ENCODE measurements around the gene PLD3.
"Not testable (repeated sequence)": the region's sequence is repeated elsewhere in the genome, so short reads cannot be mapped to it uniquely, and the experiment has no call there.

Gene PLD3

DNA sequence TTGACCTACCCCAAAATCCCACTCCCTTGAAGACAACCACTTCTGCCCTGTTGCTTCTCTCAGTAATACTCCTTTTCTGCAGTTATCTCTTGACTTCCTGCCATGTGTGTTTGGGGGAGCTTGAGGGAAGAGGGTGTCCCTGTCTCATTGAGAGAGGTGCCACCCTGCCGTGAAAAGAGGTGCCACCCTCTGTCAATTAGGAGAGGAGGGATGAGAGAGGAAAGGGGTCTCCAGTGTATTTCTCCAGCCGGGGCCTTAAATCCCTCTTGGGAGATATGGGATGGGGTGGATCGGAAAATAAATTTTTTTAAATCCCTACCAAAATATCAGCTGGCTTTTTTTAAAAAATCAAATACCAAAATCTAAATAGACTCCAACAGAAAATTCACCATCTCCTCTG lies 16.5 kb downstream of the PLD3 start:
- DNase-seq (ENCODE audit: low read depth), result no peak

DNA sequence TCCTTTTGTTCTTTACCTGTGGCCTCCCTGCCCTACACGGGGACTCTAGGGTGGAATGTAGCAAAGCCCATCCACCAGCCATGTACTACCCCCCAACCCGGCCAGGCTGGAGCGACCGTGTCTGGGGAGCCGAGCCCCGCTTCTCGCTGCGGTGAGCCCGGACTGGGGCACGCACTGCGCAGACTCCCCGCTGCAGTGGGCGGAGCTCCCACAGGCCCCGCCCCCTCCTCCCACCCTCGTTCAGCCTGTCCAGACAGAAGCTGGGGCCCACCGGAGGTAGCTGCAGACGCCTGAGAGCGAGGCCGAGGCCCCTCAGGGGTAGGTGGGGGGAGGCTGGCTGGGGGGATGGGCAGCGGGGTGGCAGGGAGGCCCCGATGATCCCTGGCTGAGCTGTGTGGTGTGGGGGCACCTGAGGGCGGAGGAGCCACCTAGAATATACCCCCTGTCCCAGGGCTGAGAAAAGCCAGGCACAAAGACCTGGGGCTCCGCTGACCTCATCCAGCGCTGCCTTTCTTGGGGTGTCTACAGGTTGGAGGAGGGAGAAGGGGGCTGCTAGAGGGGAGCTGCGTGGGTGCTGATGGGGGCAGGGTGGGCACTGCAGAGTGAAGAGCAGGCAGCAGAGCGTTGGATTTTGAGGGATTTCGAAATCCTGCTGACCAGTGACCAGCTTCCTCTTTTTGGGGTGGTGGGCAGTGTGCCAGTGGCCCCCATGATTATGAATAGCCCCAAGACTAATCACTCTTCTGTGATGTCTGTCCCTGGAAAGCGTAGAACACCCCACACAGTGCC lies 17.3 kb downstream of the PLD3 start:
- no peak for DNase-seq (ENCODE audit: low read depth)

DNA sequence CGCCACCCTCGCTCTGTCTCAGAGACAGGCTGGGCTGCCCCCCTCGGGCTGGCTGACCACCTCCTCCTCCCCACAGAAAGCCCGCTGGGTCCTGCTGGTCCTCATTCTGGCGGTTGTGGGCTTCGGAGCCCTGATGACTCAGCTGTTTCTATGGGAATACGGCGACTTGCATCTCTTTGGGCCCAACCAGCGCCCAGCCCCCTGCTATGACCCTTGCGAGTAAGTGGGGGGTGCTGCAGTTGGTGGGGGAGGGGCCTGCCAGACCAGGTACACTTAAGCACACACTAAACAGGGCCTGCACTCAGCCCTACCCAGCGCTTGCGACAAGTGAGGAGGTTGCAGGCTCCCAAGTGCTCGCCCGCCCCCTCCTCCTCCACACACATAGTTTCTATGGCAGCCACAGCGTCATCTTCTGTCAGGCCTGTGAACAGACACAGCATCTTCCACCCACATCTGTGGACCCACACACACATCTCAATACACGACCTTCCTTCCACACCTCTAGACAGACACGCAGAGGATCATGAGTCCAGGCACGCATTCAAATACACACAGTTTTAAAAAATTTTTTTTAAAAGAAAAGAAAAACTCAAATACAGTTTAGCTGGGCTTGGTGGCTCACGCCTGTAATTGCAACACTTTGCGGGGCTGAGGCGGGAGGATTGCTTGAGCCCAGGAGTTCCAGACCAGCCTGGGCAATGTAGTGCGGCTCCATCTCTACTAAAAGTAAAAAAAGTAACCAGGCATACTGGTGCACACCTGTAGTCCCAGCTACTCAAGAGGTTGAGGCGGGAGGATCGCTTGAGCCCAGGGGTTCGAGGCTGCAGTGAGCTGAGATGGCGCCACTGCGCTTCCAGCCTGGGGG lies 18.4 kb downstream of the PLD3 start:
- no peak for DNase-seq (ENCODE audit: low read depth)

DNA sequence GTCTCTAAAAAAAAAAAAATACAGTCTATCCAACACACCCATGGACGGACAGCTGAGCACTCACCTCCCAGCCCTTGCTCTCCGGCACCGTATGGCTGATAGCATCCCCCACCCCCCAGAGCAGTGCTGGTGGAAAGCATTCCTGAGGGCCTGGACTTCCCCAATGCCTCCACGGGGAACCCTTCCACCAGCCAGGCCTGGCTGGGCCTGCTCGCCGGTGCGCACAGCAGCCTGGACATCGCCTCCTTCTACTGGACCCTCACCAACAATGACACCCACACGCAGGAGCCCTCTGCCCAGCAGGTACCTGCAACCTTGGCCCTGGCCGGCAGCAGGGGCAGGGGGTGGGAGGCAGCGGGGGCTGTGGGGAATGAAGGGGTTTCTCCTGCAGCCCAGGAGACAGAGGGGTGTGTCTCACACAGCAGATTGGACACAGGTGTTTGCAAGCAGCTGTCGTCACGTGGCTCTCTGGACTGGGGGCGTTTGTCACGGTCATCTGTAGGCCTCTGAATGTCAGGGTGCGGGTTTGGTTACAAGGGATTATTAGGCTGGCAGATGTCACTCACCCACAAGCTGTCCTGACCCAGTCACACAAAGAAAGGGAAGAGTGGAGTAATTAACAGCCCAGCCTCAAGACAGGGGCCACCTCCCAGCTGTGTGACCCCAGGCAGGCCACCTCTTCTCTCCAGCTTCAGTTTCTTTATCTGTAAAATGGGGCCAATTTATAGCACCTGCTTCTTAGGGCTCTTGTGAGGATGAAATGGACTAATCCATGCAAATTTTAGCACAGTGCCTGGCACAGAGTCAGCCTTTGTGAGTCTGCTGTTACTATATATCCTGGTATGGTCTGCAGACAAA lies 19.3 kb downstream of the PLD3 start:
- no peak for DNase-seq (ENCODE audit: low read depth)

DNA sequence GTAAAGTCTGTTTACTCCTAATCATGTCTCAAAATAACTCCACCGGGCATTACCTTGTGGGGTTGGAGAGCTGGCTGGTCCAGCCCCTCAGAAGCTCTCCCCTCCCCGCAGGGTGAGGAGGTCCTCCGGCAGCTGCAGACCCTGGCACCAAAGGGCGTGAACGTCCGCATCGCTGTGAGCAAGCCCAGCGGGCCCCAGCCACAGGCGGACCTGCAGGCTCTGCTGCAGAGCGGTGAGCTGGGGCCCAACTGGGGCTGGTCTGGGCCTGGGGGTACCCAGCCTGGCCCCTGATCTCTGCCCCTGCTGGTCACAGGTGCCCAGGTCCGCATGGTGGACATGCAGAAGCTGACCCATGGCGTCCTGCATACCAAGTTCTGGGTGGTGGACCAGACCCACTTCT lies 21.3 kb downstream of the PLD3 start:
- no peak for DNase-seq (ENCODE audit: low read depth)

DNA sequence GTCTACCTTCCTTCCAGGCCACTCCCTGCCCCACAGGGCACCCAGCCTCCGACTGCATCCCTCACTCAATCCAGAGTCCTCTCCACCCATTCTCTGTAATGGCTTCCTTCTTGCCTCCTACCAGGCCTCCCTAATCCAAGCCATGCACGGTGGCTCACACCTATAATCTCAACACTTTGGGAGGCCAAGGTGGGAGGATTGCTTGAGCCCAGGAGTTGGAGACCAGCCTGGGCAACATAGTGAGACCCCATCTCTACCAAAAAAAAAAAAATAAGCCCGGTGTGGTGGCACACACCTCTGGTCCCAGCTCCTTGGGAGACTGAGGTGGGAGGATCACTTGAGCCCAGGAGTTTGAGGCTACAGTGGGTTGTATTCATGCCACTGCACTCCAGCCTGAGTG lies 21.8 kb downstream of the PLD3 start:
- not testable (repeated sequence) for DNase-seq (ENCODE audit: low read depth)

DNA sequence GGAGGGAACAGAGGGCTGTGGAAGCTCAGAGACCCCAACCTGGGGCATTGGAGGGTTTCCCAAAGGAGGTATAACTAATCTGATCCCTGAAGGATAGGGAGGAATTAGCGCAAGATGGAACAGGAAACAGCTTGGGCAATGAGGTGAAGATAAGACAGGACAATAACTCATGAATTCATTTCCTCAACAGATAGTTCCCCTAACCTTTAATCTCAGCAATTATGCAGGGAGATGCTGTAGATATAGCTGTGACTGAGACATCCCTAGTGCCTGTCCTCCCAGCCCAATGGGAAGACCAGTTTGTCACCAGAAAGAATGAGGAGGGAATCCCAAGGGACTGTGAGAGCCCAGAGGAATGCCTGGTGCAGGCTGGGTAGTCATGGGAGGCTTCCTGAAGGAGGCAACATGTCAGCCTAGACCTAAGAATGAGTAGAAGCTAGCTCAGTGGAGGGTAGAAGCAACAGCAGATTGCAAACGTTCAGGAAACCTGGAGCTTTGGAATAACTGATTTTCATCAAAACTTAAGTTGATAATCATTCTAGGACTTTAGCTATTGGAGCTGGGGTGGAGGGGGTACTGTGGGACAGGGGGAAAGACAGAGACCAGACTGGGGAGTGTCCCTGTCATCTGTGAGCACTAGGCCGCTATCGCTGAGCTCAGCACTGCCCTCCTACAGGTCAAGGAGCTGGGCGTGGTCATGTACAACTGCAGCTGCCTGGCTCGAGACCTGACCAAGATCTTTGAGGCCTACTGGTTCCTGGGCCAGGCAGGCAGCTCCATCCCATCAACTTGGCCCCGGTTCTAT lies 22.7 kb downstream of the PLD3 start:
- DNase-seq (ENCODE audit: low read depth), result no peak

DNA sequence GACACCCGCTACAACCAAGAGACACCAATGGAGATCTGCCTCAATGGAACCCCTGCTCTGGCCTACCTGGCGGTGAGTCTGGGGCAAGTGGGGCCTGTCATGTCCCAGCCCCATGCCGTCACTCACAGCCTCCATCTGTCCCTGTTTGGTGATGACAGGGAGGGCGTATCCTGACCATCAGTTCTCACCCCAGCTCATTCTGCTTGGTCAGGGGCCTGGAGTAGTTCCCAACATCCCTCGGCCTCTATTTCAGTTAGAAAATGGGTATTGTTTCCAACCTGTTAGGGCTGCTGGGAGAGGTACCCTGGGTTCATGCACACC lies 23.3 kb downstream of the PLD3 start:
- no peak for DNase-seq (ENCODE audit: low read depth)

DNA sequence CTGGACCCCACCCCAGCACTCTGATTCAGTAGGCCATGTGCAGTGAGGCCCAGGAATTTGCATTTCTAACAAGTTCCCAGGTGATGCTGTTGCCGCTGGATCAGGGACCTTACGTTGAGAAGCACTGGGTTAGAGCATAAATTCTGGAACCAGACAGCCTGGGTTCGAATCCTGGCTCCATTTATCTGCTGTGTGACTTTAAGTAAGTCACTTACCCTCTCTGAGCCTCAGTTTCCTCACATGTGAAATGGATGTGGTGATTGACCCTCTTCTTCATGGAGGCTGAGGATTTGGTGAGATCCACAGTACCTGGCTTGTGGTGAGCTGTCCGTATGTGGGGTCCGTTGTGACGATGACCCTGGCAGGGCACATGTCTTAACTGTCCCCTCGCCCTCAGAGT lies 25.6 kb downstream of the PLD3 start:
- no peak for DNase-seq (ENCODE audit: low read depth)

DNA sequence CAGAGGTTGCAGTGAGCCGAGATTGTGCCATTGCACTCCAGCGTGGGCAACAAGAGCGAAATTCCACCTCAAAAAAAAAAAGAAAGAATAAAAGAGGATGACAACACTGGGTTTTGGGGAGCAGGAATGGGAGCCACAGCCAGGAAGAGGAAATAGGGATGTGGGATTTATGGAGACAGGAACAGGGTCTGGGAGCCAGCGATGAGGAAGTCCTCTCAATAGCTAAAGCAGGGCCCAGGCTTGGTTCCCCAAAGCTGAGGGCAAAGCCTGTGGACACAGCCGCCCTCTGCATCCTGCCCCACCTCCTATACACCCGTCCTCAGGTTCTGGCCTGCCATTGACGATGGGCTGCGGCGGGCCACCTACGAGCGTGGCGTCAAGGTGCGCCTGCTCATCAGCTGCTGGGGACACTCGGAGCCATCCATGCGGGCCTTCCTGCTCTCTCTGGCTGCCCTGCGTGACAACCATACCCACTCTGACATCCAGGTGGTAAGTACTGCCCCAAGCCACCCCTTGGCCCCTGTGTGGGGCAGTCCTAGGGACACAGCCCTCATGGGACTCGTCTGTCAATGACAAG lies 27.9 kb downstream of the PLD3 start:
- no peak for DNase-seq (ENCODE audit: low read depth)

DNA sequence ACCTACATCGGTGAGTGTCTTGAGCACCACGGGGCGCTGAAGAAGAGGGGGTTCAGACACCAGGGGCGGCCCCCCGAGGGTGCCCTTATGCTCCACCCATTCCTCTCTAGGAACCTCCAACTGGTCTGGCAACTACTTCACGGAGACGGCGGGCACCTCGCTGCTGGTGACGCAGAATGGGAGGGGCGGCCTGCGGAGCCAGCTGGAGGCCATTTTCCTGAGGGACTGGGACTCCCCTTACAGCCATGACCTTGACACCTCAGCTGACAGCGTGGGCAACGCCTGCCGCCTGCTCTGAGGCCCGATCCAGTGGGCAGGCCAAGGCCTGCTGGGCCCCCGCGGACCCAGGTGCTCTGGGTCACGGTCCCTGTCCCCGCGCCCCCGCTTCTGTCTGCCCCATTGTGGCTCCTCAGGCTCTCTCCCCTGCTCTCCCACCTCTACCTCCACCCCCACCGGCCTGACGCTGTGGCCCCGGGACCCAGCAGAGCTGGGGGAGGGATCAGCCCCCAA lies 29.4 kb downstream of the PLD3 start:
- DNase-seq (ENCODE audit: low read depth), result no peak

DNA sequence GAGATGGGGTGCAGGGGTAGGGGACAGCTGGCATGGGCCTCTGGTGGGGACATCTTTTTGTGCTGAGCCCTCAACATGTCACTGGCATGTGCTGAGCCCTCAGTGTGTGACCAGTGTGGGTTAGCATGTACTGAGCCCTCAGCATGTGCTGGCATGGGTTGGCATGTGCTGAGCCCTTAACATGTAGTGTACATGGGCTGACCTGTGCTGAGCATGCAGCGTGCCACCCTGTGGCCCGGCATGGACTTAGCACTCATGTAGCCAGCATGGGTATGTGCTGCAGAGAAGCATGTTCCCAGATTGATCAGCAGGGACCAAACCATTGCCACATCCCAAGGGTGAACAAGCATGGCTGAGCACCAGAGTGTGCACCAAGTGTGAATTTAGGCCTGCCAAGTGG lies 30.0 kb downstream of the PLD3 start:
- DNase-seq (ENCODE audit: low read depth), result no peak

DNA sequence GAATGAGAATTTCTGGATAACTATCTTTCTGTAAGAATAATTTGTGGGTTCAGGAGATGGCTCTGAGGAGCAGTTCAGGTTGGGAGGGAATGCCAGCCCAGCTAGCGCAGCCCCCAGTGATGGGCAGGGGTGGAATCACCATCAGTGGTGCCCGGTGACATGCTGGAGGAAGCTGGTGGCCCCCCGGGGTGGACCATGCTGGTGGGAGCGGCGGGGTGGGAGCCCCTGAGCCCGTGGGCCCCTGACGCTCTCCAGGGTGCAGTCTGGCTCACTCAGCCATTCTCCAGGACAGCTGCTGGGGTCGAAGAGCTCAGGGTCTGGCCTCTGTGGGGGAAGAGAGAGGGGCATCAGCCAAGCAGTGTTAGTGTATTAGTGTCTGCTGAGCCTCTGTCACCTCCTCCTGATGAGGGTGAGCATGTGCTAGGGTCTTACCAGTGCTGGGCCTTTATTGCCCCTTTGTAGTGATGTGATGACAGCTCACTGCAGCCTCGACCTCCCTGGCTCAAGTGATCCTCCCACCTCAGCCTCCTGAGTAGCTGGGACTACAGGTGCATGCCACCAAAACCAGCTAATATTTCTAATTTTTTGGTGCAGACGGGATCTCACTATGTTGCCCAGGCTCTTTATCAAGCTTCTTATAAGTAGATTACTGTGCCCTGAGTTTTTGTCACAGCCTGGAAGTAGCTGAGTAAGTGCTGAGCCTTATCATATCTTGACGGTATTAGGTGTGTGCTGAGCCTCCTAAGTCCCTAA lies 31.1 kb downstream of the PLD3 start:
- no peak for DNase-seq (ENCODE audit: low read depth)

DNA sequence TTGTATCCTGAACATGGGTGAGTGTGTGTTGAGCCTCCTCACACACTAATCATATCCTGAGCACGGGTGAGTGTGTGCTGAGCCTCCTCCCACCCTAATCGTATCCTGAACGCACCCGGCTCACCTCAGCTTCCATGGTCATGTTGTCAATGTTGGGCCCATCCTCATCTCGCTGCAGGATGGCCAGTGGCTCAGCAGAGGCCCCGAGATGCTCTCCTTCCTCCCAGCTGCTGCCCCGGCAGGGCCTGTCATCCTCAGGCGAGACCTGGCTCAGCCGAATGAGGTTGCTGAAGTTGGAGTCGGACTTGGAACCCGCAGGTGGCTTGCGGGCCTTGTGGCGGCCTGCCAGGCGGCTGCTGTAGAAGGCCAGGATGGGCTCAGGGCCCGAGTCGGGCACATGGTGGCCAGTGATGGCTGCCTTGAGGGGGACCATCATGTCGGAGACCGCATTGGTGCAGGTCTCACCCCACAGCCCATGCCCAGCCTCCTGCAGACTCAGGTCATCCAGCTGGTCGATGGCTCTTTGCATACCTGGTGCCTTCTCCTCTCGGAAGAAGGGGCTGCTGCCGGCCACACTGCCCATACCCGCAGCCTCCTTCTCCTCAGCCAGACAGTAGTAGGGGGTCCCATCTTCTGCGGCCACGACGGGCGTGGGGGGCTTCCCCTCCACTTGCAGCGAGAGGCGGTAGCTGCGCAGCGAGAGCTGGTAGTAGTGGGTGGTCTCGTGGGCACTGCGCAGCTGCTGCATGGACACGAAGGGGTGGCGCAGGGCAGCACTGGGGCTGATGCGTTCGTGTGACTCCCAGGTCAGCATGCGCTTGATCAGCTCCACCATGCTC lies 31.9 kb downstream of the PLD3 start:
- DNase-seq (ENCODE audit: low read depth), result no peak

DNA sequence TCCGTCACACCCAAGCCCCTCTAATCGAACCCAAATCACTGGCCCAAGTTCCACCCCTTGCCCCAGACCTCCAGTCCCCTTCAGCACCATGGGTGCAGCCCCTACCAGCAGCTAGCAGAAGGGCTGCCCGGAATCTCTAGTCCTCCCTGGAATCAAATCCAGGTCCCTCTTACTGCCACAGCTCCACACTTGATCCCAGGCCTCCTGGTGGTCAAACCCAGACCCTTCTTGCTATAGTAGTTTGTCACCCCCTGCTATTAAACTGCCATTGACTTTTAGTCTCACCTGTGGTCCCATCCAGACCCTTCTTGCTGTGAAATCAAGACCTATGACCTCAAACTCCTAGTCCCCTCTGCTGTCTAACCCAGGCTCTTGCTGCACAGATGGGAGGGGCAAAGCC lies 32.8 kb downstream of the PLD3 start:
- no peak for DNase-seq (ENCODE audit: low read depth)

DNA sequence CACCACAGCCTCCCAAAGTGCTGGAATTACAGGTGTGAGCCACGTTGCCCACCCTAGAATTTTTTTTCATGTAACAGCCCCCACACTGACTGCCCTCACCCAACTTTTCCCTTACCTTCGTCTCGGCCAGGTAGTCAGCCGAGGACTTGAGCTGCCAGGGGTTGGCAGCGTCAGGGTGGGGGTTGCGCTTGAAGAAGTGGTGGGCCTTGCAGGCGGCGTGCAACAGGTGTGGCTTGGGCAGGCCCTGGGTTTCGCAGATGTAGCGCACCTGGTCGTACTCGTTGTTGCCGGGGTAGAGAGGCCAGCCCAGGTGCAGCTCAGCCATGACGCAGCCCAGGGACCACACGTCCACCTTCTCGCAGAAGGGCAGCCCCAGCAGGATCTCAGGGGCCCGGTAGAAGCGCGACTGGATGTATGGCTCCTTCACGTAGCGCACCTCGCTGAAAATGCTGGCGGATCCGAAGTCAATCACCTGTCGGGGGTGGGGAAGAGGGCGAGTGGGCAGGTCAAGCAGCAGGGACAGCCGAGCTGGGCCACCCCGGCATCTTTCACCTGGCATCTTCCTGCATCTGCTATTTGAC lies 35.3 kb downstream of the PLD3 start:
- no peak for DNase-seq (ENCODE audit: low read depth)

DNA sequence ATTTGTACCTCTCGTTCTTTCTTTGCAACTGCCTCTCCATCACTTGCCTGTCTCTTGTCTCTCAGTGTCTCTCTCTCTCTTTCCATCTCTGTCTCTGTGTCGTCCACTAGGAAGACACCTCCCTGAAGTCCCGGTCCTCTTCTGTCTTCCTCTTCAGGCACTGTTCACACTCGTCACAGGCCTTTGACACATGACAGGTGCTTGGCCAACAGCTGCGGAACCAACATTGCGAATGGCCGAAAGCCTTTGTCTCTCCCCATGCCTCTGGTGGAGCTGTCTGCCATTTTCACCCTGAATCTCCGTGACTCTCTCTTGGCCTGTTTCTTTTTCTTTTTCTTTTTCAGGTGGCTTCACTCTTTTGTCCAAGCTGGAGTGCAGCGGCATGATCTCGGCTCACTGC lies 38.7 kb downstream of the PLD3 start:
- DNase-seq (ENCODE audit: low read depth), result no peak

DNA sequence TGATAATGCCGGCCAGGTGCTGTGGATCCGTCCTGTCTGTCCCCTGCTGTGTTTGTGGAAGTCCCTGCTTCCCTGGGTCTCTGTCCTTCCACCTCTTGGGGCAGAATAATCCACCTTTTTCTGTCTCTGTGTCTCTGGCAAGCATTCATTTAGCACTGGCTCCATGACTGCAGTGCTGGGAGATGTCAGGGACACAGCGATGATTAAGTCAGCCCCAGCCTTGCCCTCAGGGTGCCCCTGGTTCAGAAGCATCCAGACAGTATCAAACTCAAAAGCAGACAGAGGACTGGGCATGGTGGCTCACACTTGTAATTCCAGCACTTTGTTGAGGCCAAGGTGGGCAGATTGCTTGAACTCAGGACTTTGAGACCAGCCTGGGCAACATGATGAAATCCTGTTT lies 40.0 kb downstream of the PLD3 start:
- DNase-seq (ENCODE audit: low read depth), result no peak

DNA sequence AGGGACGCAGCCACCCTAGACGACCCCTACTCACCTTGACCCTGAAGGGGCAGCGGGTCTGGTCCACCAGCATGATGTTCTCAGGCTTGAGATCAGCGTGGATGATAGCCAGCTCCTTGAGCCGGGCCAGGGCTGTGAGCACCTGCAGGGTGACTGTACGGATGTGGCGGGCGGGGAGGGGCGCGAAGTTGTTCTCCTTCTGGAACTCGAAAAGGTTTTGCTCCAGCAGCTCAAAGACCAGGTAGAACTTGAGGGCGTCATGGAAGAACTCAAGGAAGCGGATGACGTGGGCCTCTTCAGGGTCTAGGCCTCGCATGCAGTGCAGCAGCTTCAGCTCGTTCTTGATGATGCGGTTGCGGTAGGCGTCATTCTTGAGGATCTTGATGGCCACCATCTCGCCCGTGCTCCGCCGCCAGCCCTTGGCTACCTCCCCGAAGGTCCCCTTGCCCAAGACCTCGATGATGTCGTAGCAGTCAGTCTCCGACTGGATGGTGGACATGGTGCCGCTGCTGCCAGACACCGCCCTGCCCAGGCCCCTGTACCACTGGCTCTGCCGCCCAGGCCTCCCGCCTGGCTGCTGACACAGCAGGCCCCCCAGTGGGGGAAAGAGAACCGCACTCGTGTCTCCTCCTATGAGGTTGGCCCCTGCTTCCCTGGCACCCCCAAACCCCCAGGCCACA lies 41.0 kb downstream of the PLD3 start:
- DNase-seq (ENCODE audit: low read depth), result no peak
